SK-N-SH (cell line): Measurements from ENCODE around the gene HSD11B1.

Experiments used
- EZH2phosphoT487 ChIP-seq: fragments of 200-600 bp; sonication (generic); IDR thresholded peaks from 2 replicates; pipeline ENCODE4 v1.6.1; 2017; ENCODE audit warnings: low read depth, mixed run types, mild to moderate bottlenecking, antibody characterized with exemption, moderate library complexity, borderline replicate concordance
- RCOR1 ChIP-seq: fragments of 150-350 bp; IDR thresholded peaks from 2 replicates; pipeline ENCODE4 v1.6.1; 2017; ENCODE audit warnings: antibody characterized with exemption, low read length
- TAF1 ChIP-seq: IDR thresholded peaks from 2 replicates; pipeline ENCODE4 v1.6.1; 2012; ENCODE audit warnings: low read depth, mild to moderate bottlenecking, low read length, moderate library complexity, borderline replicate concordance
- TF ChIP-seq, protein P1 (sequence below): fragments of 200-600 bp; sonication (generic); IDR thresholded peaks from 2 replicates; pipeline ENCODE4 v1.6.1; 2017; ENCODE audit warnings: antibody characterized with exemption, mild to moderate bottlenecking, moderate library complexity

DNA sequence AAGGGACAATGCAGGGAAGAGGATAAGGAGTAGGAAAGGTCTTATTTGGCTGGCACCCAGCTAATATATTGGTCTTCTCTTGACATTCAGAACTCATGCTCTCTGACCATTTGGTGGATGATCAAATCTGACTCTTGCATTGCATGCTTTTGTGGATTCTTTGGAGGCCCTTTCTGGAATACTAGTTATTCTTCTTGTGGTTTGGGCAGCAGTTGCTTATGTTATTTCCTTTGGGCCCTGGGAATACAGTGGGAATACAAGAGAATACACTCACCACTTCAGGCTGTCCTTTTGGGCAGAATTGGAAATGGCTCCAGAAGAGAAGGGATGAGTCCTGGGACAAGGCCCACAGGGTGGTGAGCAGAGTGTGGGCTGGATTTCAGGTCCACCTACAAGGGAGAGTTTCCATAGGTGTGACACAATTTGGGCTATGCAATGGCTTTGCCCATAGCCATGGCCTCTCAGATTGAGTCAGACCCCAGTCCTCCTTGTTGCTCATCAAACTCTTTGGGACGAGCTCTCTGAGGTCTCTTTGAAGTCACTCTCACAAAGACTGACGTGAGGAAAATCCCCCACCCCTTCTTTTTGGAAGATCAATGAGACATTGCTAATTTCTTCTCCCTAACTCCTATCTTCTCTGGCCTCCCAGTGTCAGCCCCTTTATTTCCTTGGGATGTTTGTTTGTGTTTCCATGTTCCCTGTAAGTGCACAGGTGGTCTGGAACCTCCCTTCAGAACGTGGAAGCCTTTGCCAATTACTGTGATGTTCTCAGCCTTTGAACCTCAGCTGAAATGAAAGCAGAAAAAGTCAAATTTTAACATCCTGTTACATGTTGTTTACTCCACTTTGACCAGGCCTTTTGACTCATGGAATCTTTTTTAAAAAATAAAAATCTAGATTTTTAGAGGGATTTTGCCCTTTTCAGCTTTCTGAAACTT is 19.4 kb downstream of the HSD11B1 start:
- TF ChIP-seq, protein P1, sequence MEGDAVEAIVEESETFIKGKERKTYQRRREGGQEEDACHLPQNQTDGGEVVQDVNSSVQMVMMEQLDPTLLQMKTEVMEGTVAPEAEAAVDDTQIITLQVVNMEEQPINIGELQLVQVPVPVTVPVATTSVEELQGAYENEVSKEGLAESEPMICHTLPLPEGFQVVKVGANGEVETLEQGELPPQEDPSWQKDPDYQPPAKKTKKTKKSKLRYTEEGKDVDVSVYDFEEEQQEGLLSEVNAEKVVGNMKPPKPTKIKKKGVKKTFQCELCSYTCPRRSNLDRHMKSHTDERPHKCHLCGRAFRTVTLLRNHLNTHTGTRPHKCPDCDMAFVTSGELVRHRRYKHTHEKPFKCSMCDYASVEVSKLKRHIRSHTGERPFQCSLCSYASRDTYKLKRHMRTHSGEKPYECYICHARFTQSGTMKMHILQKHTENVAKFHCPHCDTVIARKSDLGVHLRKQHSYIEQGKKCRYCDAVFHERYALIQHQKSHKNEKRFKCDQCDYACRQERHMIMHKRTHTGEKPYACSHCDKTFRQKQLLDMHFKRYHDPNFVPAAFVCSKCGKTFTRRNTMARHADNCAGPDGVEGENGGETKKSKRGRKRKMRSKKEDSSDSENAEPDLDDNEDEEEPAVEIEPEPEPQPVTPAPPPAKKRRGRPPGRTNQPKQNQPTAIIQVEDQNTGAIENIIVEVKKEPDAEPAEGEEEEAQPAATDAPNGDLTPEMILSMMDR, result no peak
- TF ChIP-seq EZH2phosphoT487 (no peak), RCOR1 (no peak), TAF1 (no peak)
